HG02870 (cell line): ENCODE results near the gene CXorf66.
"Not testable (repeated sequence)": the region's sequence is repeated elsewhere in the genome, so short reads cannot be mapped to it uniquely, and the experiment has no call there.

Experiments used
- ATAC-seq: cut with Tn5 transposase; IDR thresholded peaks from one replicate; pipeline ENCODE4 v1.9.1; 2021; ENCODE audit warnings: mild to moderate bottlenecking, moderate library complexity; ENCODE audit not compliant: unreplicated experiment

Gene CXorf66

GRCh38 chrX:139965421-139965820 lies at the start of gene CXorf66:
Gene CXorf66, minus strand, starts transcription at chrX:139965521. Its CDS starts 25 bp downstream, at chrX:139965496.
- no peak for ATAC-seq

- ATAC-seq: no peak
Observed at GRCh38 chrX:139982856-139983255, 17.5 kb upstream of the CXorf66 start.

- no peak for ATAC-seq
Observed at GRCh38 chrX:139974471-139974870, 9.2 kb upstream of the CXorf66 start.

- no peak for ATAC-seq
Observed at GRCh38 chrX:139972629-139973624, 7.6 kb upstream of the CXorf66 start.

- ATAC-seq: no peak
Observed at GRCh38 chrX:139972113-139972512, 6.8 kb upstream of the CXorf66 start.

GRCh38 chrX:139971394-139971749 lies 6.1 kb upstream of the CXorf66 start:
- ATAC-seq: no peak

GRCh38 chrX:139969286-139969685 lies 4.0 kb upstream of the CXorf66 start:
- ATAC-seq: no peak

- ATAC-seq: no peak
Observed at GRCh38 chrX:139967750-139968149, 2.4 kb upstream of the CXorf66 start.

- no peak for ATAC-seq
Observed at GRCh38 chrX:139967300-139967699, 2.0 kb upstream of the CXorf66 start.

- not testable (repeated sequence) for ATAC-seq
Observed at GRCh38 chrX:139966159-139966558, 838 bp upstream of the CXorf66 start.

GRCh38 chrX:139961091-139961490 lies 4.2 kb downstream of the CXorf66 start:
- not testable (repeated sequence) for ATAC-seq

- no peak for ATAC-seq
Observed at GRCh38 chrX:139949703-139950102, 15.6 kb downstream of the CXorf66 start.

- ATAC-seq: no peak
Observed at GRCh38 chrX:139945075-139945474, 20.2 kb downstream of the CXorf66 start.

GRCh38 chrX:139936259-139936658 lies 29.1 kb downstream of the CXorf66 start:
- no peak for ATAC-seq

- no peak for ATAC-seq
Observed at GRCh38 chrX:139933904-139934303, 31.4 kb downstream of the CXorf66 start.

GRCh38 chrX:139932901-139933796 lies 32.2 kb downstream of the CXorf66 start, which contains the start of gene ATP11C:
Gene ATP11C, minus strand, starts transcription at chrX:139933053. Its CDS starts 1,011 bp downstream, at chrX:139932042.
- ATAC-seq: peak; percentile 69

GRCh38 chrX:139932073-139932900 lies 33.0 kb downstream of the CXorf66 start:
- ATAC-seq: peak; percentile 32

- ATAC-seq: no peak
Observed at GRCh38 chrX:139931646-139932072, 33.7 kb downstream of the CXorf66 start.

GRCh38 chrX:139930916-139931645 lies 34.2 kb downstream of the CXorf66 start:
- ATAC-seq: no peak

GRCh38 chrX:139930401-139930800 lies 34.9 kb downstream of the CXorf66 start:
- ATAC-seq: no peak
